Astrocyte (in vitro differentiated cells and primary cell): Measurements from ENCODE around the gene DYNC1I1. TPM values are rescaled to one million over a fixed set of nuclear protein-coding genes. Genes with fewer than 3 reads are reported as not detected.

Experiments
- DNase-seq: peaks from one replicate; pipeline ENCODE4 v3.0.0-alpha.2; 2010; ENCODE audit warnings: low read depth
- FAIRE-seq: peaks from 2 replicates; lab custom pipeline; 2011; peaks lifted over from hg19 to GRCh38; lab: Jason Lieb, UNC
- H2AFZ ChIP-seq: 2 replicates; pipeline ENCODE4 v1.6.0; 2012; ENCODE audit warnings: low read depth, low read length, inconsistent platforms
- H3K27ac ChIP-seq: 2 replicates; pipeline ENCODE4 v1.5.1; 2011; ENCODE audit warnings: low read depth, low read length, inconsistent platforms
- H3K27me3 ChIP-seq: 2 replicates; pipeline ENCODE4 v1.6.0; 2011; ENCODE audit warnings: low read length, inconsistent platforms; ENCODE audit not compliant: insufficient read depth
- H3K36me3 ChIP-seq: 2 replicates; pipeline ENCODE4 v1.5.1; 2011; ENCODE audit warnings: low read length, inconsistent platforms; ENCODE audit not compliant: insufficient read depth
- H3K4me1 ChIP-seq: 2 replicates; pipeline ENCODE4 v1.5.1; 2011; ENCODE audit warnings: low read length, inconsistent platforms; ENCODE audit not compliant: insufficient read depth
- H3K4me2 ChIP-seq: 2 replicates; pipeline ENCODE4 v1.6.0; 2012; ENCODE audit warnings: low read length, inconsistent platforms
- H3K4me3 ChIP-seq: 2 replicates; pipeline ENCODE4 v1.5.1; 2011; ENCODE audit warnings: low read depth, mild to moderate bottlenecking, low read length, inconsistent platforms; ENCODE audit not compliant: insufficient read depth
- H3K79me2 ChIP-seq: 2 replicates; pipeline ENCODE4 v1.6.0; 2012; ENCODE audit warnings: mild to moderate bottlenecking, low read length, inconsistent platforms; ENCODE audit not compliant: insufficient read depth
- H3K9ac ChIP-seq: 2 replicates; pipeline ENCODE4 v1.6.0; 2012; ENCODE audit warnings: mild to moderate bottlenecking, low read length, inconsistent platforms
- H3K9me3 ChIP-seq: 2 replicates; pipeline ENCODE4 v1.5.1; 2012; ENCODE audit warnings: low read depth, mild to moderate bottlenecking, low read length, inconsistent platforms; ENCODE audit not compliant: insufficient read depth
- H4K20me1 ChIP-seq: 2 replicates; pipeline ENCODE4 v1.6.0; 2012; ENCODE audit warnings: low read length, inconsistent platforms; ENCODE audit not compliant: insufficient read depth
- H3K27ac Mint-ChIP-seq: one replicate; pipeline ENCODE4 v1.8.0; 2021; ENCODE audit warnings: mild to moderate bottlenecking, mixed read lengths; ENCODE audit not compliant: unreplicated experiment
- H3K27me3 Mint-ChIP-seq: one replicate; pipeline ENCODE4 v1.8.0; 2021; ENCODE audit warnings: low read depth, mixed read lengths; ENCODE audit not compliant: unreplicated experiment
- H3K36me3 Mint-ChIP-seq: one replicate; pipeline ENCODE4 v1.8.0; 2021; ENCODE audit warnings: low read depth, mixed read lengths; ENCODE audit not compliant: unreplicated experiment
- H3K4me1 Mint-ChIP-seq: one replicate; pipeline ENCODE4 v1.8.0; 2021; ENCODE audit warnings: low read depth, mixed read lengths; ENCODE audit not compliant: unreplicated experiment
- H3K4me3 Mint-ChIP-seq: one replicate; pipeline ENCODE4 v1.8.0; 2021; ENCODE audit warnings: mild to moderate bottlenecking, moderate library complexity, mixed read lengths; ENCODE audit not compliant: unreplicated experiment
- H3K9me3 Mint-ChIP-seq: one replicate; pipeline ENCODE4 v1.8.0; 2021; ENCODE audit warnings: mild to moderate bottlenecking, mixed read lengths; ENCODE audit not compliant: unreplicated experiment
- EZH2 ChIP-seq: IDR thresholded peaks from 2 replicates; pipeline ENCODE4 v1.6.1; 2012; ENCODE audit warnings: mild to moderate bottlenecking, low read length, inconsistent platforms; ENCODE audit not compliant: insufficient read depth
- total RNA-seq: library from RNA; stranded (reverse); gene quantifications from 2 replicates; pipeline ENCODE4 v1.2.1, GENCODE V29; 2021
- TF ChIP-seq, protein P1 (sequence below): IDR thresholded peaks from 2 replicates; pipeline ENCODE4 v1.5.1; 2011; ENCODE audit warnings: low read depth, mild to moderate bottlenecking, inconsistent platforms, low read length, moderate library complexity; ENCODE audit not compliant: insufficient read depth

DYNC1I1 gene
- total RNA-seq, 1 donor from 2014 or later: 3.2 TPM

DNA sequence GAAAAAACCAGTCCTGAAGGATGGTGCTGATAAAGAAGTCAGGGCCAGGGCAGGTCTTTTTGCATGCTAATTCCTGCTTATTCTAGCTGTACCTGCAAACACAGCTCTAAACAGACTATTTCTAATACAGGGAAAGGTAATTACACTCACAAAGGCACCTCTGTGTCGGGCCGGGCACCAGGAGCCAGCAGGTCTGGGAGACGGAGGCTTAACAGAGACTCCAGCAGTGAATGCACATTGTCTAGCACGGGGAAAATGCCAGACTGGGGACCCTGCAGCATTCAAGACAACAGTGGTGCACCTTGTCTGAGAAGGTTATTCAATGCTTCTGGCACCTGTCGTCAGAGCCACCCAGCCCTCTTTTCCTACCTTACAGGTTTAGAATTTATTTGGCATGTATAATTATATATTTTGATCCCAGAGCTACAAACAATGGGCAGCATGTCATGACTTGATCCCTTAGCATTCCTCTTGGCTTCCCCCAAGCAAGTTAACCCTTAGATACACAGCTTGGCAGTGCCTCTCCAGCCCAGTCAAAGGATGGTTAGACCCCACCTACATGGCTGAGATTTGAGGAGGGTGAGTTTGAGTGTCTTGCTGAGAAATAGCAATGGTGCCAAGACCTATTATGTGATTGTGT is 364.4 kb downstream of the DYNC1I1 start:
- Histone ChIP-seq H4K20me1 (no peaks in the 10 kb centered on the region), H3K79me2 (no peaks in the 10 kb centered on the region), H3K4me1 (no peaks in the 10 kb centered on the region), H3K36me3 (no peaks in the 10 kb centered on the region), H3K27ac (no peak overlapping the region), H3K4me3 (no peak overlapping the region), H3K27me3 (no peaks in the 10 kb centered on the region), H3K9me3 (no peaks in the 10 kb centered on the region), H3K9ac (no peak overlapping the region), H2AFZ (no peak overlapping the region), H3K4me2 (no peak overlapping the region)
- Mint-ChIP-seq H3K27me3 (no peaks in the 10 kb centered on the region), H3K4me3 (no peak overlapping the region), H3K36me3 (peaks cover 20% of the 10 kb centered on the region), H3K27ac (no peak overlapping the region), H3K4me1 (no peaks in the 10 kb centered on the region), H3K9me3 (no peaks in the 10 kb centered on the region)
- no peak for FAIRE-seq
- no peak for TF ChIP-seq EZH2
- TF ChIP-seq, protein P1, sequence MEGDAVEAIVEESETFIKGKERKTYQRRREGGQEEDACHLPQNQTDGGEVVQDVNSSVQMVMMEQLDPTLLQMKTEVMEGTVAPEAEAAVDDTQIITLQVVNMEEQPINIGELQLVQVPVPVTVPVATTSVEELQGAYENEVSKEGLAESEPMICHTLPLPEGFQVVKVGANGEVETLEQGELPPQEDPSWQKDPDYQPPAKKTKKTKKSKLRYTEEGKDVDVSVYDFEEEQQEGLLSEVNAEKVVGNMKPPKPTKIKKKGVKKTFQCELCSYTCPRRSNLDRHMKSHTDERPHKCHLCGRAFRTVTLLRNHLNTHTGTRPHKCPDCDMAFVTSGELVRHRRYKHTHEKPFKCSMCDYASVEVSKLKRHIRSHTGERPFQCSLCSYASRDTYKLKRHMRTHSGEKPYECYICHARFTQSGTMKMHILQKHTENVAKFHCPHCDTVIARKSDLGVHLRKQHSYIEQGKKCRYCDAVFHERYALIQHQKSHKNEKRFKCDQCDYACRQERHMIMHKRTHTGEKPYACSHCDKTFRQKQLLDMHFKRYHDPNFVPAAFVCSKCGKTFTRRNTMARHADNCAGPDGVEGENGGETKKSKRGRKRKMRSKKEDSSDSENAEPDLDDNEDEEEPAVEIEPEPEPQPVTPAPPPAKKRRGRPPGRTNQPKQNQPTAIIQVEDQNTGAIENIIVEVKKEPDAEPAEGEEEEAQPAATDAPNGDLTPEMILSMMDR: no peak
- no peak for DNase-seq

DNA sequence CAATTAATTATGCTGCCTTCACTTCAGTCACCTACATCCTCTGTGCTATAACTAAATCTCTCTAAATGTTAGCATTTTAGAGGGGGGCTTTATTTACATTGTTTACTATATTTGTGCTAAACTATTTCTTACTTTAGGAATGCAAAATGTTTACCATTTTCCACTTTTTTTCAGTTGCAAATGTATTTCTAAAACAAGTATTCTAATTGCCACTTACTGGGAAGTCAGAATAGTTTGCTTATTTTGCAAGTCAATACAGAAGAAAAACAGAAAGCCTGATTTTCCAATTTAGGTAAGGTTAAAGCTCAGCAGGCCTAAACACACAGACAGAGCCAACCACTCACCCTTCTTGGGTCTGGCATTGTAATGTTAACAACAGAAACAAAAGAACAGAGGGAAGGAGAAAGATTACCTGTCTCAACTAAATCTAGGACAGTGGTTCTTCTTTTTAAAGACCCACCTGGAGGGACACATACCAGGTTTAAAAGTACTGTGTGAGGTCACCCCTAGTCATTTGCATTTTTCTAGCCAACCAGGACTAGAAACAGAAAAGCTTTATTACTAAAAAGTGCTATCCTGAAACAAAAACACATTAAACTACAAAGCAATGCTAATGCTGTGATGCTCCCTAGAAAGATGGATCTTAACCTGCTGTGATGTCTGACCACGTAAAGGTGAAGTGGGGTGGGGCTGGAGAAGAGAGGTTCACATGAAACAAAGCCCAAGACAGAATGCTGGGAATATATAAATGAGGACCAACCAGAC is 371.3 kb downstream of the DYNC1I1 start:
- Mint-ChIP-seq H3K27me3 (no peaks in the 10 kb centered on the region), H3K4me3 (no peak overlapping the region), H3K36me3 (peaks cover 15% of the 10 kb centered on the region), H3K27ac (no peak overlapping the region), H3K4me1 (peaks cover 7% of the 10 kb centered on the region), H3K9me3 (no peaks in the 10 kb centered on the region)
- Histone ChIP-seq H3K4me2 (no peak overlapping the region), H3K79me2 (no peaks in the 10 kb centered on the region), H3K27ac (no peak overlapping the region), H4K20me1 (no peaks in the 10 kb centered on the region), H3K27me3 (no peaks in the 10 kb centered on the region), H2AFZ (no peak overlapping the region), H3K4me1 (no peaks in the 10 kb centered on the region), H3K9me3 (no peaks in the 10 kb centered on the region), H3K36me3 (no peaks in the 10 kb centered on the region), H3K4me3 (no peak overlapping the region), H3K9ac (no peak overlapping the region)
- FAIRE-seq (no peak), DNase-seq (no peak)
- TF ChIP-seq, protein P1: no peak
- TF ChIP-seq EZH2: no peak

DNA sequence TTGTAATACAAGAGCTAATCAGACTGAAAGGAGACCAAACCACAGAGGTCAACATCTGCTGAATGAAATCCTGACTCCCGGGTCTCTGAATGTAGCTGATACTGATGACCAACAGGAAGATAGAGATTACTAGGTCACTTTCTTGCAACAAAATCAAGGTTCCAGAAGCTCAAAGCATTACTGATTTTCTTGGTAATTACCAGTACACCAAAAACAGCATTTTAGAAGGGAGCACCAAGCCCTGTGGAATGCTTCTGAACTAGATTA is 371.8 kb downstream of the DYNC1I1 start:
- H3K27me3 ChIP-seq: no peaks in the 10 kb centered on the region
- H3K4me3 Mint-ChIP-seq: no peak overlapping the region

More for the DNA sequence above, 371.8 kb downstream of the DYNC1I1 start:
- Mint-ChIP-seq H3K9me3 (no peaks in the 10 kb centered on the region), H3K4me1 (peaks cover 7% of the 10 kb centered on the region), H3K27ac (no peak overlapping the region), H3K36me3 (peaks cover 12% of the 10 kb centered on the region), H3K27me3 (no peaks in the 10 kb centered on the region)
- TF ChIP-seq, protein P1: no peak
- TF ChIP-seq EZH2: no peak
- no peaks in the 10 kb centered on the region for H4K20me1 ChIP-seq
- no peaks in the 10 kb centered on the region for H3K79me2 ChIP-seq
- H2AFZ ChIP-seq: no peak overlapping the region
- FAIRE-seq (no peak), DNase-seq (no peak)
- no peak overlapping the region for H3K4me3 ChIP-seq
- no peaks in the 10 kb centered on the region for H3K9me3 ChIP-seq
- H3K4me2 ChIP-seq: no peak overlapping the region
- no peak overlapping the region for H3K27ac ChIP-seq
- no peaks in the 10 kb centered on the region for H3K36me3 ChIP-seq
- H3K4me1 ChIP-seq: no peaks in the 10 kb centered on the region
- H3K9ac ChIP-seq: no peak overlapping the region
